Heart left ventricle (tissue), 16 donors: ENCODE data around the gene SMCO4. TPM values are rescaled to one million over a fixed set of nuclear protein-coding genes. Genes with fewer than 3 reads are reported as not detected.

Experiments used
- ATAC-seq, 4 donors: fragments of 200-7000 bp; cut with Tn5 transposase; one replicate each; pipeline ENCODE4 v1.9.1; 2020 to 2022; ENCODE audit warnings: moderate library complexity in 4 of 4, mild to moderate bottlenecking in 3 of 4, moderate number of reproducible peaks in 1 of 4
- DNase-seq, 5 donors: peaks; one replicate each; pipeline ENCODE4 v3.0.0-alpha.2; 2020
- H3K27ac ChIP-seq, 12 donors: fragments of 200-600 bp; sonication (generic) in 4 of 12; one replicate each; pipeline versions ENCODE4 v1.5.0 to v1.8.0; 2016 to 2022; ENCODE audit warnings: mild to moderate bottlenecking in 2 of 12
- H3K27me3 ChIP-seq, 9 donors: fragments of 200-600 bp; sonication (generic) in 2 of 9; one replicate each; pipeline versions ENCODE4 v1.5.1 to v1.8.0; 2016 to 2022; ENCODE audit warnings: mild to moderate bottlenecking in 3 of 9
- H3K36me3 ChIP-seq, 9 donors: fragments of 200-600 bp; sonication (generic) in 2 of 9; one replicate each; pipeline versions ENCODE4 v1.5.0 to v1.8.0; 2018 to 2022; ENCODE audit warnings: mild to moderate bottlenecking in 2 of 9
- H3K4me1 ChIP-seq, 12 donors: fragments of 200-600 bp; sonication (generic) in 4 of 12; one replicate each; pipeline versions ENCODE4 v1.5.0 to v1.8.0; 2016 to 2022; ENCODE audit warnings: mild to moderate bottlenecking in 3 of 12
- H3K4me3 ChIP-seq, 12 donors: fragments of 200-600 bp; sonication (generic) in 4 of 12; one replicate each; pipeline versions ENCODE4 v1.5.0 to v1.8.0; 2017 to 2022; ENCODE audit warnings: mild to moderate bottlenecking in 9 of 12, moderate library complexity in 4 of 12
- H3K9me3 ChIP-seq, 12 donors: fragments of 200-600 bp; sonication (generic) in 4 of 12; one replicate each; pipeline versions ENCODE4 v1.5.0 to v1.8.0; 2016 to 2022; ENCODE audit warnings: mild to moderate bottlenecking in 1 of 12
- POLR2A ChIP-seq, 2 donors: fragments of 450-650 bp; IDR thresholded peaks; one replicate each; pipeline ENCODE4 v1.6.1; 2017; ENCODE audit warnings: antibody characterized with exemption in 2 of 2, mild to moderate bottlenecking in 2 of 2, moderate library complexity in 2 of 2
- WGBS, 4 donors: extraction: QIAGEN DNeasy Blood & Tissue Kit in 2 of 4; methylation state at CpG; one replicate each; pipeline versions ENCODE4 v1.1.5 to v1.1.7; 2013 to 2018; 5-methylcytosine and 5-hydroxymethylcytosine counted together
- intact Hi-C, 10 donors: fragments of 100-400 bp; cut with DNase I; formaldehyde crosslinking; loops; one replicate each; pipeline versions ENCODE4 v1.11.1 to v1.14.2; 2022
- polyA plus RNA-seq, 2 donors: library from polyadenylated mRNA; stranded (reverse); fragments of 200-250 nt; gene quantifications; one replicate each; pipeline ENCODE4 v1.2.3, GENCODE V29; 2013
- total RNA-seq, 9 donors: library from RNA; depleted of rRNA in 2 of 9; stranded (reverse); fragments of >200 nt in 2 of 9; fragmentation: NEBNext Ultra II Directional in 3 of 9; extraction: Animal tissue kit (Norgen Biotek cat#: 25700) in 3 of 9; gene quantifications; one replicate each; pipeline versions ENCODE4 v1.1.0 to v1.2.4, GENCODE V29; 2016 to 2023
- TF ChIP-seq, protein P1 (sequence below), 12 donors: fragments of 200-600 bp; sonication (generic) in 4 of 12; IDR thresholded peaks; one replicate each; pipeline versions ENCODE4 v1.5.0 to v1.8.0; 2018 to 2022; ENCODE audit warnings: antibody characterized with exemption in 12 of 12, mild to moderate bottlenecking in 5 of 12
- donor health status: ischemic (EF 13 %, LVEDD 7.1; RV severe dilation, severe dysfunction).
- donor health status: healthy with polysubstance abuse.
- donor health status: DM: no; HTN: yes; CAD: no.
- donor health status: DM: no; HTN: no; CAD: no.
- donor health status: ischemic (EF 25% LVEDD 6.9; RV normal size, moderate dysfunction).
- donor health status: ischemic (EF 25% LVEDD 5.7; RV mildly dilated, moderate dysfunction).
- donor health status: healthy.
- donor health status: DM: yes; HTN: yes; CAD: no.
- donor health status: ischemic (EF 35%, LVEDD 5.7; RV mildly dilated, moderate dysfunction).
- donor health status: nonischemic (EF 11% LVEDD 7.7; RV severe dilation, severe dysfunction).
- donor health status: DM: yes; HTN: yes; CAD: no.
- donor health status: PGD.
- donor health status: ischemic (EF 29% LVEDD 5.4; RV normal size, mild dysfunction).
- donor health status: nonischemic (EF 23%, LVEDD 6.1; RV moderate dilation, normal function).

SMCO4 gene
- total and polyA plus RNA-seq, 11 donors: 28.5 to 81.4 (median 52.5) TPM

DNA sequence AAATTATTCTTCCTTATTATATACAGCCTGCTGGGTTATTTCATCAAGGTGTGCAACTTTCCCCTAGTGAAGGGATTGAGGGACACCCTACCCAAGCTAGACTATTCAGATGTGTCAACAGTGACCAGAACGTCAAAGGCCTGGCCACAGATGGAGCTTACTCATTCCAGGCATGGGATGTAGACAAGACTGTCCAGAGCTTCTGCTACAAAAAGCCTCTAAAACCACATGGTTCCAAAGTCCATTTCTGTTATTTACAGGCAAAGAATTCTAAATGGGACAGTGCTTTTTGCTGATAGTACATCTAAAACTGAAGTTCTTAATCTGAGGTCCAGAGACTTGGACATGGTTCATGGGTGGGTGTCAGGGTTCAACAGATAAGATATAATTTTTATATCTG is 9.7 kb upstream of the SMCO4 start:
- H3K4me3 ChIP-seq: no peak overlapping the region
- H3K36me3 ChIP-seq: no peaks in the 10 kb centered on the region
- intact Hi-C loops: no loop called here
- no peaks in the 10 kb centered on the region for H3K4me1 ChIP-seq
- H3K27ac ChIP-seq: no peak overlapping the region
- no peak for DNase-seq
- TF ChIP-seq POLR2A (IDR thresholded peaks at IDR 0.05): no peak
- TF ChIP-seq, protein P1, sequence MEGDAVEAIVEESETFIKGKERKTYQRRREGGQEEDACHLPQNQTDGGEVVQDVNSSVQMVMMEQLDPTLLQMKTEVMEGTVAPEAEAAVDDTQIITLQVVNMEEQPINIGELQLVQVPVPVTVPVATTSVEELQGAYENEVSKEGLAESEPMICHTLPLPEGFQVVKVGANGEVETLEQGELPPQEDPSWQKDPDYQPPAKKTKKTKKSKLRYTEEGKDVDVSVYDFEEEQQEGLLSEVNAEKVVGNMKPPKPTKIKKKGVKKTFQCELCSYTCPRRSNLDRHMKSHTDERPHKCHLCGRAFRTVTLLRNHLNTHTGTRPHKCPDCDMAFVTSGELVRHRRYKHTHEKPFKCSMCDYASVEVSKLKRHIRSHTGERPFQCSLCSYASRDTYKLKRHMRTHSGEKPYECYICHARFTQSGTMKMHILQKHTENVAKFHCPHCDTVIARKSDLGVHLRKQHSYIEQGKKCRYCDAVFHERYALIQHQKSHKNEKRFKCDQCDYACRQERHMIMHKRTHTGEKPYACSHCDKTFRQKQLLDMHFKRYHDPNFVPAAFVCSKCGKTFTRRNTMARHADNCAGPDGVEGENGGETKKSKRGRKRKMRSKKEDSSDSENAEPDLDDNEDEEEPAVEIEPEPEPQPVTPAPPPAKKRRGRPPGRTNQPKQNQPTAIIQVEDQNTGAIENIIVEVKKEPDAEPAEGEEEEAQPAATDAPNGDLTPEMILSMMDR (IDR thresholded peaks at IDR 0.05): no peak
- 67 to 87% (median 79%) methylated on average over 1 of the region's 1 CpG for WGBS, 4 donors
- H3K27me3 ChIP-seq: peaks cover 0 to 8% (median 0%) of the 10 kb centered on the region in 9 donors
- H3K9me3 ChIP-seq: no peaks in the 10 kb centered on the region
- ATAC-seq: no peak

DNA sequence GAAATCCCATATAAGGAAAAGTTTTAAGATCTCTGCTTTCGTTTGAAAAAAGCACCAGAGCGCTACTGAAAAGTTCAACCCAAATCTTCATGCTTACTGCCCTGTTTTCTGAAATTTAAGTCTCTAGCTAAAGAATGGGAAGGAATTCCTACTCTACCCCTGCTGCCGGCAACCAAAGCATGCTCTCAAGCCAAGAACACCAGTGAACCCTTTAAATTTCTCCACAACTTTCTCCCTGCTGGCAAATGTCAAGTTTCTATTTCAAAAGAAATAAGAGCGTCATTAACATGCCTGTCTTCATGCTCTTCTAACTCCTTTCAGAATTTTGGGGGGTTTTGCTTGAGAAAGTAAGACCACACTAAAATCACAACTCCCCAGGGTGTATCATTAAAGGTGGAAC is 6.8 kb upstream of the SMCO4 start:
- Histone ChIP-seq H3K4me1 (no peaks in the 10 kb centered on the region), H3K9me3 (no peaks in the 10 kb centered on the region), H3K27me3 (peaks cover 0 to 4% (median 0%) of the 10 kb centered on the region in 9 donors), H3K27ac (no peak overlapping the region), H3K36me3 (no peaks in the 10 kb centered on the region), H3K4me3 (no peak overlapping the region)
- intact Hi-C loops: loop anchor here in 8 of 10 donors (5.0 to 10.0 kb wide), 6 partner anchors 95 to 605 kb away; partner anchors contain the start of gene DEUP1 (in 1 of the 8)
- DNase-seq (no peak), ATAC-seq (no peak)
- 88 to 90% (median 89%) methylated on average over 4 of the region's 4 CpGs for WGBS, 4 donors
- TF ChIP-seq POLR2A (IDR thresholded peaks at IDR 0.05): no peak
- TF ChIP-seq, protein P1 (IDR thresholded peaks at IDR 0.05): no peak

DNA sequence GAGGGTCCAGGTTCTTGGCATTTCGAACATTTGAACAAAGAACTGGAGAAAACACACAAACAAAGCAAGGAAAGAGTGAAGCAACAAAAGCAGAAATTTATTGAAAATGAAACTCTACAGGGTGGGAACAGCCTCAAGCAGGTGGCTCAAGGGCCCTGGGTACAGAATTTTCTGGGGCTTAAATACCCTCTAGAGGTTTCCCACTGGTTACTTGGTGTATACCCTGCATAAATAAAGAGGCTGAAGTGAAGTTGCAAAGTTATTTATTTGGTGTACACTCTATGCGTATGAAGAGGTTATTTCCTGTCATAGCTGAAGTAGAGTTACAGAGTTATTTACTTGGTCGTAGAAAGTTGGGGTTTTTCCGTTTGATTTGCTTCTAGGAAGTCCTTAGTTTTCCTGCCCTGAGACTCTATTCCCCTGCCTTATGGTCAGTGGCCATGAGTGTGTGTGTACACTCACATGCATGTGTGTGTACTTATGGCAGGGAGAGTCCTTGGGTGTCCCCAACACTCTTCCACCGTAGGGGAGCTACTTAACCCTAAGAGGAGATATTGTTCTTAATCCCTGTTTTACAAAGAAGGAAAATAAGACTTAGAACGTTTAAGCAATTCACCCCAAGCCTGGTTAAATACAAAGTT is 5.6 kb upstream of the SMCO4 start:
- H3K4me1 ChIP-seq: peaks cover 0 to 2% (median 0%) of the 10 kb centered on the region in 12 donors
- 73 to 81% (median 78%) methylated on average over 6 of the region's 6 CpGs for WGBS, 4 donors
- H3K4me3 ChIP-seq: no peak overlapping the region
- H3K27me3 ChIP-seq: peaks cover 0 to under 1% (median 0%) of the 10 kb centered on the region in 9 donors
- H3K9me3 ChIP-seq: no peaks in the 10 kb centered on the region
- intact Hi-C loops: loop anchor here in 8 of 10 donors (5.0 to 10.0 kb wide), 6 partner anchors 96 to 604 kb away; partner anchors contain the start of gene DEUP1 (in 1 of the 8)
- ATAC-seq: no peak
- no peak for DNase-seq
- no peaks in the 10 kb centered on the region for H3K36me3 ChIP-seq
- no peak overlapping the region for H3K27ac ChIP-seq
- TF ChIP-seq POLR2A (IDR thresholded peaks at IDR 0.05): no peak
- TF ChIP-seq, protein P1 (IDR thresholded peaks at IDR 0.05): no peak

DNA sequence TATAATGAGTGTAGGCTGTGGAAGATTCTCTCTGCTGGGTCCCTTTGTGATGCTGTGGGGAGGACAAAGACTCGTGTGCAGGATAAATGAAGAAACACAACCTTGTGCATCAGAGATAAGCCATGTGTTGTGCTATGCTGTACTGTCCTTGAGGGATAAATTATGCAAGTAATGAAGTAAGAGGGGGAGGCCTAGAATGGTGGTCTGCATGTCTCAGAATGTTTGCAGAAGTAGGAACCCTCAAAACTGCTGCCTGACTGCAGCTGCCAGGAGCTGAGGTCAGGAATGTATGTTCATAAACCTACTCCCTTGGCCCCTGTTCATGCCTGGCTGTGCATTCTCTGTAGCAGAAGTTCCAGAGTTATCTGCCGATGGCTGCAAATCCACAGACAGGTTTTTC is 4.6 kb upstream of the SMCO4 start:
- Histone ChIP-seq H3K36me3 (no peaks in the 10 kb centered on the region), H3K4me1 (peaks cover 0 to 7% (median 2%) of the 10 kb centered on the region in 12 donors), H3K27me3 (no peaks in the 10 kb centered on the region), H3K4me3 (no peak overlapping the region), H3K27ac (no peak overlapping the region), H3K9me3 (no peaks in the 10 kb centered on the region)
- ATAC-seq: no peak
- DNase-seq: no peak
- intact Hi-C loops: loop anchor here in 8 of 10 donors (5.0 to 10.0 kb wide), 6 partner anchors 97 to 603 kb away; partner anchors contain the start of gene DEUP1 (in 1 of the 8)
- no peak for TF ChIP-seq POLR2A (IDR thresholded peaks at IDR 0.05)
- TF ChIP-seq, protein P1 (IDR thresholded peaks at IDR 0.05): no peak
- 36 to 65% (median 54%) methylated on average over 2 of the region's 2 CpGs for WGBS, 4 donors
